Type B pancreatic cell (in vitro differentiated cells): Measurements from ENCODE around the gene LOXL4. TPM values are rescaled to one million over a fixed set of nuclear protein-coding genes. Genes with fewer than 3 reads are reported as not detected.

ENCODE experiments used
- DNase-seq: peaks from one replicate; pipeline ENCODE4 v3.0.0; 2021; ENCODE audit warnings: mixed read lengths; ENCODE audit not compliant: unreplicated experiment; ENCODE audit errors: extremely low spot score
- H3K27ac Mint-ChIP-seq: 2 replicates; pipeline ENCODE4 v1.8.0; 2021; ENCODE audit warnings: mild to moderate bottlenecking, mixed read lengths
- H3K27me3 Mint-ChIP-seq: 2 replicates; pipeline ENCODE4 v1.8.0; 2021; ENCODE audit warnings: mixed read lengths
- H3K36me3 Mint-ChIP-seq: 2 replicates; pipeline ENCODE4 v1.8.0; 2021; ENCODE audit warnings: mixed read lengths
- H3K4me1 Mint-ChIP-seq: one replicate; pipeline ENCODE4 v1.8.0; 2021; ENCODE audit warnings: mixed read lengths; ENCODE audit not compliant: unreplicated experiment
- H3K4me3 Mint-ChIP-seq: 2 replicates; pipeline ENCODE4 v1.8.0; 2021; ENCODE audit warnings: mild to moderate bottlenecking, mixed read lengths
- H3K9me3 Mint-ChIP-seq: 2 replicates; pipeline ENCODE4 v1.8.0; 2021; ENCODE audit warnings: mixed read lengths
- total RNA-seq: library from RNA; stranded (reverse); gene quantifications from 2 replicates; pipeline ENCODE4 v1.2.1, GENCODE V29; 2021; ENCODE audit warnings: low replicate concordance
- TF ChIP-seq, protein P1 (sequence below): fragments of 200-600 bp; sonication (generic); conservative IDR thresholded peaks from 2 replicates; pipeline ENCODE4 v1.5.0; 2021; ENCODE audit warnings: antibody characterized with exemption, mild to moderate bottlenecking

The LOXL4 gene
- total RNA-seq, 1 donor from 2014 or later: 59.4 TPM

DNA sequence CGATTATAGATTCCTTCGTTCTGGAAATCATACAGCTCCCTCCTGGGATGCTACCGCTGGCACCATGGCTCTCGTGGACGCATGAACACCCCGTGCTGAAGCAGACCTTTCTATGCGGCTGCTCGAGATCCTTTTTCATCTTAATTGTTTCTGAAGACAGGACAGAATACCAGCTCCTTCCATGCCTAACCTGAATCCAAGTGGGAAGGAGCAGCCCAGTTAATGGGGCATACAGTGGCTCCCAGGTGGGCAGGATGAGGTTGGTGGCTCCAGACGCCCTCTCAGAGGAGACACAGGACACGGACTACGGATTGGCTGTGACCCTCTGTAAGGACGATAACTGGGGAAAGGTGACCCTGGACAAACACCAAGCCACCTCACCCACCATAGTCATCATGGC lies 18.4 kb upstream of the LOXL4 start:
- no peaks in the 10 kb centered on the region for H3K36me3 Mint-ChIP-seq
- no peak for DNase-seq

DNA sequence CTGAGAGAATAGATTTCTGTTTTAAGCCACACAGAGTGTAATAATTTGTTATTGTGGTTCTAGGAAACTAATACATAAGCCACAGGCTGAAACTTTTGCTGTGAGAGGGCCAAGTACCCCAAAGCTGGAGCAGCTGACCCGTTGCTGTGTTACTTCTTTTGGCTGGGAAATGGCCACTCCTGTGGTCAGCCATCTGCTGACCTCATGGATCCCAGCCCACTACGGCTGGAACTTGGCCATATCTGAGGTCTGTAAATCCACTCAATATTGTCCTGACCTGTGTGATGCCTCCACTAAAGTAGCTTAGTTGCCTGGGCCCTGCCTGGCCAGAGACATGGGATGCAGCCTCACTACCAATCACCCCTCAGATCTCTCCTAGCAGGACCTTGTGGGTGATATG lies 17.4 kb upstream of the LOXL4 start:
- H3K27me3 Mint-ChIP-seq: peaks cover 29% of the 10 kb centered on the region
- H3K27ac Mint-ChIP-seq: no peak overlapping the region
- no peak for DNase-seq
- H3K36me3 Mint-ChIP-seq: no peaks in the 10 kb centered on the region
- TF ChIP-seq, protein P1, sequence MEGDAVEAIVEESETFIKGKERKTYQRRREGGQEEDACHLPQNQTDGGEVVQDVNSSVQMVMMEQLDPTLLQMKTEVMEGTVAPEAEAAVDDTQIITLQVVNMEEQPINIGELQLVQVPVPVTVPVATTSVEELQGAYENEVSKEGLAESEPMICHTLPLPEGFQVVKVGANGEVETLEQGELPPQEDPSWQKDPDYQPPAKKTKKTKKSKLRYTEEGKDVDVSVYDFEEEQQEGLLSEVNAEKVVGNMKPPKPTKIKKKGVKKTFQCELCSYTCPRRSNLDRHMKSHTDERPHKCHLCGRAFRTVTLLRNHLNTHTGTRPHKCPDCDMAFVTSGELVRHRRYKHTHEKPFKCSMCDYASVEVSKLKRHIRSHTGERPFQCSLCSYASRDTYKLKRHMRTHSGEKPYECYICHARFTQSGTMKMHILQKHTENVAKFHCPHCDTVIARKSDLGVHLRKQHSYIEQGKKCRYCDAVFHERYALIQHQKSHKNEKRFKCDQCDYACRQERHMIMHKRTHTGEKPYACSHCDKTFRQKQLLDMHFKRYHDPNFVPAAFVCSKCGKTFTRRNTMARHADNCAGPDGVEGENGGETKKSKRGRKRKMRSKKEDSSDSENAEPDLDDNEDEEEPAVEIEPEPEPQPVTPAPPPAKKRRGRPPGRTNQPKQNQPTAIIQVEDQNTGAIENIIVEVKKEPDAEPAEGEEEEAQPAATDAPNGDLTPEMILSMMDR: no peak
- H3K9me3 Mint-ChIP-seq: peaks cover 10% of the 10 kb centered on the region
- no peak overlapping the region for H3K4me3 Mint-ChIP-seq
- H3K4me1 Mint-ChIP-seq: no peaks in the 10 kb centered on the region

More for the DNA sequence above, 18.4 kb upstream of the LOXL4 start:
- Mint-ChIP-seq H3K9me3 (peaks cover 4% of the 10 kb centered on the region), H3K4me3 (no peak overlapping the region), H3K27me3 (peaks cover 22% of the 10 kb centered on the region), H3K27ac (no peak overlapping the region), H3K4me1 (no peaks in the 10 kb centered on the region)
- TF ChIP-seq, protein P1: no peak

DNA sequence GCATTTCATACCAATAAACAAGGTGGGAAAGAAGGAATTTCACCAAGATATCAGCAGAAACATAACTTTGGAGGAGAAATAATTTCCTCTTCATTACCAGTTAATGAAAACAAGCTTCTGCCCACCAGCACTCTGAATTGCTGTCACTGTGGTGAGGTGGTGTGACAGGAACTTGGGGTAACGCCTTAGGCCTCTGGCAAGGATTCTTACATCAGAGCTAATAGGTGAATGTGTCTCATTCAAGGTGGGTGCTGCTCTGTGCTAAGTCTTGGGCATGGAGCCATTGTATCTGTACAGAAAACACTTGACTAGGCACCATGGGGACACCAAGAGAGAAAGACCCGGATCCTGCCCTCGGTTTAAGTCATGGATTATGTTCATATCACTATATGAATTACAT lies 8.3 kb upstream of the LOXL4 start:
- no peaks in the 10 kb centered on the region for H3K36me3 Mint-ChIP-seq
- H3K4me1 Mint-ChIP-seq: peaks cover 8% of the 10 kb centered on the region
- TF ChIP-seq, protein P1: no peak
- H3K27ac Mint-ChIP-seq: no peak overlapping the region
- peaks cover 54% of the 10 kb centered on the region for H3K27me3 Mint-ChIP-seq
- peaks cover 6% of the 10 kb centered on the region for H3K9me3 Mint-ChIP-seq
- no peak overlapping the region for H3K4me3 Mint-ChIP-seq
- DNase-seq: no peak

DNA sequence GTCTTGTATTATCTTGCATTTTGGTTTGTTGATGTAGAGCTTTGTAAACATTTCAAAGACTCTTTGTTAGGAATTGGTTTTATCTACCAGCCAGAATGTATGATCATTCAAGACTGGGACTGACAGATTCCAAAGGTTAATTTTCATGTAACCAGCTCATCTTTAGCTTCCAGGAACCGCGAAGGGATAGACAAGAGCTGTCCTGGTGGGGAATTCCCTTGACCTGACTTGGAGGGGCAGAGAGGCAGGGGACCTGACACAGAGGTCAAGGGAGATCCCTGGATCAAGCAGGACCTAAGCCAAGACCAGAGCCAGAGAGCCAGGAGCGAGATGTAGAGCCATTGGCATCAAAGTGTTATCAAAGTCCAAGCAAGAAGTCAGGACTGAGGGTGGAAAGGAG lies 6.6 kb upstream of the LOXL4 start:
- H3K9me3 Mint-ChIP-seq: no peaks in the 10 kb centered on the region
- H3K27me3 Mint-ChIP-seq: peaks cover 53% of the 10 kb centered on the region
- no peak for DNase-seq

DNA sequence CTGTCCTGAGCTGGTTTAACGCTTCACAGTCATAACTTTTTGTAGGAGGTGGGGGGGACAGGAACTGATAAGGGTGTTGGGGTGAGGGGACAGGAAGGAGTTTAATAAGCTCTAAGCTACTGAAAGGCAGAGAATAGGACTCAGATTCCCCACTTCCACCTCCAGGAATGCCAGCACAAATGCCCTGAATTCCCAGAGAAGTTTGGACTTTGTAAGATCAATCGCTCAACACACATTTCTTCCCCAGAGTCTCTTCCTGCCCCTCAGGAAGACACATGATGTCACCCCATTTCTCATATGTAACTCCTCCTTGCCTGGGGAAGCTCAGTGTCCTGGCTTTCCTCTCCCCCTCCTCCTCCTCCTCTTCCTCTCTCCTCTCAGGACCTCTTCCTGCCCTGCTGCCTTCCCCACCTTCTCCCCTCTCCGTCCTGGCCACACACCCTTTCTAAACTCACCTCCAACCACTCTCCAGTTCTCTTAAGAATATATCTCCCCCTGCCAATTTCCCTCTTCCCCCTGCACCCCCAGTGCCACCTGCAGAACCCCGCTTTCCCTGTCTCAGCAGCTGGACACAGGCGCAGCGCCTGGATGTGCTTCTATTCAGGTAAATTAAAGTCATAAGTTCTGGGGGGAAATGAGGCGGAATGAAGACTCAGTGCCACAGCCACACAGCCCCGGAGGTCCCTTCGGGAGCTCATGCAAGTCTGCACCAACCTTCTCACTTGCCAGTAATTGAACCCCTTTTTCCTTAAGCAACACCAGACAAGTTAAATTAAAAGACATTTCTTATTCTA lies 5.3 kb upstream of the LOXL4 start:
- Mint-ChIP-seq H3K4me1 (peaks cover 22% of the 10 kb centered on the region), H3K27ac (no peak overlapping the region), H3K27me3 (peaks cover 60% of the 10 kb centered on the region), H3K9me3 (no peaks in the 10 kb centered on the region), H3K36me3 (no peaks in the 10 kb centered on the region), H3K4me3 (no peak overlapping the region)
- TF ChIP-seq, protein P1: no peak
- DNase-seq: no peak

More for the DNA sequence above, 6.6 kb upstream of the LOXL4 start:
- Mint-ChIP-seq H3K27ac (no peak overlapping the region), H3K4me1 (peaks cover 13% of the 10 kb centered on the region), H3K36me3 (no peaks in the 10 kb centered on the region), H3K4me3 (no peak overlapping the region)
- TF ChIP-seq, protein P1: no peak
